K562 (cell line): ENCODE measurements around the gene PRKCG. TPM values are rescaled to one million over a fixed set of nuclear protein-coding genes. Genes with fewer than 3 reads are reported as not detected.

Source experiments
- BCL6 ChIP-seq: fragments of 250-450 bp; sonication (Bioruptor Pico); IDR thresholded peaks from 2 replicates; pipeline ENCODE4 v1.4.0; 2020
- ELF1 ChIP-seq: fragments of 200-800 bp; sonication (Bioruptor generic); IDR thresholded peaks from 2 replicates; pipeline ENCODE4 v1.6.1; 2016; ENCODE audit warnings: missing genetic modification characterization, missing compliant biosample characterization
- ESRRB ChIP-seq: fragments of 250-450 bp; sonication (Bioruptor Pico); IDR thresholded peaks from 2 replicates; pipeline ENCODE4 v1.5.0; 2020; ENCODE audit warnings: mild to moderate bottlenecking, moderate library complexity, borderline replicate concordance
- EWSR1 ChIP-seq: fragments of 450-650 bp; IDR thresholded peaks from 2 replicates; pipeline ENCODE4 v1.6.1; 2018; ENCODE audit warnings: borderline replicate concordance, mild to moderate bottlenecking, low read depth, moderate library complexity; ENCODE audit not compliant: partially characterized antibody
- HDAC1 ChIP-seq, 2 experiments: fragments of 450-650 bp; IDR thresholded peaks; 2 replicates each; pipeline ENCODE4 v1.6.1; 2016 to 2017; ENCODE audit warnings: inconsistent platforms in 1 of 2, mild to moderate bottlenecking in 1 of 2, moderate library complexity in 1 of 2
- HDGF ChIP-seq: fragments of 450-650 bp; IDR thresholded peaks from 2 replicates; pipeline ENCODE4 v1.6.1; 2016
- HOXB6 ChIP-seq: fragments of 250-450 bp; sonication (Bioruptor Pico); IDR thresholded peaks from 2 replicates; pipeline ENCODE4 v1.5.1; 2022; ENCODE audit warnings: mild to moderate bottlenecking, borderline replicate concordance
- IRF2 ChIP-seq: sonication (generic); formaldehyde crosslinking; IDR thresholded peaks from 2 replicates; pipeline ENCODE4 v1.8.1; 2022; ENCODE audit warnings: mild to moderate bottlenecking, missing genetic modification reagents
- KAT7 ChIP-seq: sonication (generic); formaldehyde crosslinking; IDR thresholded peaks from 2 replicates; pipeline ENCODE4 v1.8.0; 2022; ENCODE audit warnings: missing genetic modification reagents, mild to moderate bottlenecking, borderline replicate concordance
- KLF16 ChIP-seq: IDR thresholded peaks from 2 replicates; pipeline ENCODE4 v1.6.1; 2016; ENCODE audit warnings: antibody characterized with exemption
- MTA3 ChIP-seq: fragments of 450-650 bp; formaldehyde crosslinking; IDR thresholded peaks from 2 replicates; pipeline ENCODE4 v1.6.1; 2017; ENCODE audit warnings: mild to moderate bottlenecking, borderline replicate concordance
- NRF1 ChIP-seq, 2 experiments: fragments of 450-650 bp; IDR thresholded peaks in 1 of 2; conservative IDR thresholded peaks in 1 of 2; 2 replicates each; pipeline ENCODE4 v1.6.1; 2014; ENCODE audit warnings: mild to moderate bottlenecking in 2 of 2
- RBM25 ChIP-seq: fragments of 200-400 bp; formaldehyde crosslinking; IDR thresholded peaks from 2 replicates; pipeline ENCODE4 v1.6.1; 2018; ENCODE audit warnings: low read length, low read depth, moderate library complexity; ENCODE audit not compliant: severe bottlenecking
- SMARCB1 ChIP-seq: IDR thresholded peaks from 2 replicates; pipeline ENCODE4 v1.6.1; 2011; ENCODE audit warnings: improper control_type of control experiment, low read depth; ENCODE audit not compliant: insufficient read length
- SUPT5H ChIP-seq: fragments of 450-650 bp; IDR thresholded peaks from 2 replicates; pipeline ENCODE4 v1.6.1; 2016
- TBP ChIP-seq: optimal IDR thresholded peaks from 2 replicates; pipeline ENCODE3; 2011; ENCODE audit warnings: low read depth, low read length, improper control_type of control experiment
- TEAD2 ChIP-seq: fragments of 450-650 bp; IDR thresholded peaks from 2 replicates; pipeline ENCODE4 v1.6.1; 2016; ENCODE audit warnings: missing genetic modification characterization, control low read depth, missing compliant biosample characterization
- THRAP3 ChIP-seq: fragments of 450-650 bp; IDR thresholded peaks from 2 replicates; pipeline ENCODE4 v1.6.1; 2016; ENCODE audit warnings: mild to moderate bottlenecking, inconsistent platforms, borderline replicate concordance
- ZFP1 ChIP-seq: fragments of 450-650 bp; formaldehyde crosslinking; IDR thresholded peaks from 2 replicates; pipeline ENCODE4 v1.4.0; 2020; ENCODE audit warnings: mild to moderate bottlenecking, mixed read lengths
- ZFX ChIP-seq: sonication (generic); formaldehyde crosslinking; IDR thresholded peaks from 2 replicates; pipeline ENCODE4 v1.8.0; 2022; ENCODE audit warnings: mild to moderate bottlenecking, missing genetic modification reagents, moderate library complexity
- ZNF584 ChIP-seq: fragments of 200-800 bp; sonication (Bioruptor generic); IDR thresholded peaks from 2 replicates; pipeline ENCODE4 v1.6.1; 2016; ENCODE audit warnings: low read depth, mild to moderate bottlenecking, missing genetic modification characterization, missing compliant biosample characterization
- ZNF589 ChIP-seq: fragments of 200-800 bp; sonication (Bioruptor generic); IDR thresholded peaks from 2 replicates; pipeline ENCODE4 v1.6.1; 2016; ENCODE audit warnings: low read depth, missing genetic modification characterization, missing compliant biosample characterization
- ZNF785 ChIP-seq: fragments of 250-450 bp; sonication (Bioruptor Pico); IDR thresholded peaks from 2 replicates; pipeline ENCODE4 v1.4.0; 2020; ENCODE audit warnings: mild to moderate bottlenecking
- ZNF830 ChIP-seq: fragments of 250-450 bp; sonication (Bioruptor Pico); IDR thresholded peaks from 2 replicates; pipeline ENCODE4 v1.5.0; 2021; ENCODE audit warnings: mild to moderate bottlenecking
- polyA plus RNA-seq, 8 experiments: library from polyadenylated mRNA; depleted of rRNA in 4 of 8; stranded (reverse) in 5 of 8; unstranded in 3 of 8; fragments of >200 nt; fragmentation: Nextera tagmentation in 2 of 8; fragmentation: Illumina TruSeq in 1 of 8; extraction: Ambion mirVana in 2 of 8; extraction: Trizol in 1 of 8; gene quantifications; 2 replicates each; pipeline versions ENCODE4 v1.2.1 to v1.2.3, GENCODE V29; 2011 to 2014; ENCODE audit warnings: inconsistent platforms in 1 of 8, missing spikeins in 1 of 8
- total RNA-seq, 7 experiments: library from RNA; depleted of rRNA in 6 of 7; stranded (reverse); fragments of >200 nt in 6 of 7; fragmentation: Illumina TruSeq in 2 of 7; extraction: Trizol in 2 of 7; gene quantifications; 2 replicates each; pipeline versions ENCODE4 v1.2.1 to v1.2.3, GENCODE V29; 2011 to 2021; ENCODE audit warnings: low replicate concordance in 1 of 7
- TF ChIP-seq, protein P1 (sequence below): fragments of 250-450 bp; sonication (Bioruptor Pico); IDR thresholded peaks from 2 replicates; pipeline ENCODE4 v1.8.0; 2021; ENCODE audit warnings: moderate library complexity, mild to moderate bottlenecking, inconsistent platforms
- TF ChIP-seq, protein P2 (sequence below), 3 experiments: IDR thresholded peaks in 2 of 3; conservative IDR thresholded peaks in 1 of 3; 2 replicates each; pipeline ENCODE4 v1.5.1; 2011 to 2012; ENCODE audit warnings: low read length in 3 of 3, mild to moderate bottlenecking in 3 of 3, control low read depth in 2 of 3, improper control_type of control experiment in 1 of 3, inconsistent platforms in 1 of 3, low read depth in 1 of 3, mixed read lengths in 1 of 3, moderate library complexity in 1 of 3; ENCODE audit not compliant: insufficient read depth in 2 of 3
- TF ChIP-seq, protein P3 (sequence below): sonication (generic); formaldehyde crosslinking; IDR thresholded peaks from 2 replicates; pipeline ENCODE4 v1.8.0; 2022; ENCODE audit warnings: mild to moderate bottlenecking, missing genetic modification reagents, borderline replicate concordance

PRKCG gene
- total and polyA plus RNA-seq, 9 of the 15 experiments (the other 6 are each of a cell fraction or from before 2014, with no cell fraction given): not detected

DNA sequence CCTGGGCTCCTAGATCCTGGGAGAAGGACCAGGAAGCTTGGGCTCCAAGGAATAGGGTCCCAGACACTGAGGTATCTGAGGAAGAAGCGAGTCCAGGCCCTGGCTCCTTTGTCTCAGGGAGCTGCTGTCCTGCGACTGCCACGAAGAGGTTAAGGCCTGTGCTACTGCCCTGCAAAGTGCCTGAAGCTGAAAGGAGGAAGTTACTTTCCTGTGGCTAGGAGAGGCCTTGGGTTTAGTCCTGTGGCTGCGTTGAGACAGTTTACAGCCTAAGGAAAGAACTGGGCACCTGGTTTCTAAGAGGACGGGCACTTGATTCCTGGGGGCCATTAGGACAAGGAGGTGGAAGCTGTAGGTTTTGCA, 11.5 kb upstream of the PRKCG start (continued):
- TF ChIP-seq, protein P1, sequence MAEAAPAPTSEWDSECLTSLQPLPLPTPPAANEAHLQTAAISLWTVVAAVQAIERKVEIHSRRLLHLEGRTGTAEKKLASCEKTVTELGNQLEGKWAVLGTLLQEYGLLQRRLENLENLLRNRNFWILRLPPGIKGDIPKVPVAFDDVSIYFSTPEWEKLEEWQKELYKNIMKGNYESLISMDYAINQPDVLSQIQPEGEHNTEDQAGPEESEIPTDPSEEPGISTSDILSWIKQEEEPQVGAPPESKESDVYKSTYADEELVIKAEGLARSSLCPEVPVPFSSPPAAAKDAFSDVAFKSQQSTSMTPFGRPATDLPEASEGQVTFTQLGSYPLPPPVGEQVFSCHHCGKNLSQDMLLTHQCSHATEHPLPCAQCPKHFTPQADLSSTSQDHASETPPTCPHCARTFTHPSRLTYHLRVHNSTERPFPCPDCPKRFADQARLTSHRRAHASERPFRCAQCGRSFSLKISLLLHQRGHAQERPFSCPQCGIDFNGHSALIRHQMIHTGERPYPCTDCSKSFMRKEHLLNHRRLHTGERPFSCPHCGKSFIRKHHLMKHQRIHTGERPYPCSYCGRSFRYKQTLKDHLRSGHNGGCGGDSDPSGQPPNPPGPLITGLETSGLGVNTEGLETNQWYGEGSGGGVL: no peak
- TF ChIP-seq RBM25: no peak
- TF ChIP-seq ZNF589 (CRISPR knock-in tag): no peak
- TF ChIP-seq SUPT5H: no peak
- TF ChIP-seq TBP: peak; percentile 45
- no peak for TF ChIP-seq THRAP3
- TF ChIP-seq NRF1 (conservative IDR thresholded peaks at IDR 0.05 in 1 of 2, IDR thresholded peaks at IDR 0.05 in 1 of 2): peak in 1 of 2 experiments; percentile 17; a peak in 1 of 4 replicates
- TF ChIP-seq BCL6 (CRISPR knock-in tag): no peak
- no peak for TF ChIP-seq ZFP1 (CRISPR knock-in tag)
- TF ChIP-seq KAT7 (CRISPR knock-in tag): no peak
- TF ChIP-seq TEAD2 (tag): no peak
- no peak for TF ChIP-seq HDGF
- peak in 1 of 2 experiments; percentile 21; a peak in 1 of 4 replicates for TF ChIP-seq HDAC1 (IDR thresholded peaks at IDR 0.05)
- TF ChIP-seq ELF1 (tag): peak; percentile 12; the same call in 1 of the 2 replicates
- no peak for TF ChIP-seq EWSR1
- TF ChIP-seq ESRRB (CRISPR knock-in tag): no peak
- TF ChIP-seq, protein P2, sequence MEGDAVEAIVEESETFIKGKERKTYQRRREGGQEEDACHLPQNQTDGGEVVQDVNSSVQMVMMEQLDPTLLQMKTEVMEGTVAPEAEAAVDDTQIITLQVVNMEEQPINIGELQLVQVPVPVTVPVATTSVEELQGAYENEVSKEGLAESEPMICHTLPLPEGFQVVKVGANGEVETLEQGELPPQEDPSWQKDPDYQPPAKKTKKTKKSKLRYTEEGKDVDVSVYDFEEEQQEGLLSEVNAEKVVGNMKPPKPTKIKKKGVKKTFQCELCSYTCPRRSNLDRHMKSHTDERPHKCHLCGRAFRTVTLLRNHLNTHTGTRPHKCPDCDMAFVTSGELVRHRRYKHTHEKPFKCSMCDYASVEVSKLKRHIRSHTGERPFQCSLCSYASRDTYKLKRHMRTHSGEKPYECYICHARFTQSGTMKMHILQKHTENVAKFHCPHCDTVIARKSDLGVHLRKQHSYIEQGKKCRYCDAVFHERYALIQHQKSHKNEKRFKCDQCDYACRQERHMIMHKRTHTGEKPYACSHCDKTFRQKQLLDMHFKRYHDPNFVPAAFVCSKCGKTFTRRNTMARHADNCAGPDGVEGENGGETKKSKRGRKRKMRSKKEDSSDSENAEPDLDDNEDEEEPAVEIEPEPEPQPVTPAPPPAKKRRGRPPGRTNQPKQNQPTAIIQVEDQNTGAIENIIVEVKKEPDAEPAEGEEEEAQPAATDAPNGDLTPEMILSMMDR (IDR thresholded peaks at IDR 0.05 in 2 of 3, conservative IDR thresholded peaks at IDR 0.05 in 1 of 3; ENCODE audit: insufficient read depth in 2 of 3, low read depth in 1 of 3, low read length in 3 of 3): 0 out of 6 replicates have a peak, but pooled peaks of 1 of the 3 experiments have one; percentile 10
- TF ChIP-seq ZNF584 (CRISPR knock-in tag): no peak
- no peak for TF ChIP-seq SMARCB1
- TF ChIP-seq ZFX: peak; percentile 85
- TF ChIP-seq HOXB6 (CRISPR knock-in tag): no peak
- TF ChIP-seq IRF2 (CRISPR knock-in tag): no peak
- TF ChIP-seq ZNF785 (CRISPR knock-in tag): no peak
- TF ChIP-seq ZNF830: no peak
- no peak for TF ChIP-seq KLF16
- TF ChIP-seq, protein P3, sequence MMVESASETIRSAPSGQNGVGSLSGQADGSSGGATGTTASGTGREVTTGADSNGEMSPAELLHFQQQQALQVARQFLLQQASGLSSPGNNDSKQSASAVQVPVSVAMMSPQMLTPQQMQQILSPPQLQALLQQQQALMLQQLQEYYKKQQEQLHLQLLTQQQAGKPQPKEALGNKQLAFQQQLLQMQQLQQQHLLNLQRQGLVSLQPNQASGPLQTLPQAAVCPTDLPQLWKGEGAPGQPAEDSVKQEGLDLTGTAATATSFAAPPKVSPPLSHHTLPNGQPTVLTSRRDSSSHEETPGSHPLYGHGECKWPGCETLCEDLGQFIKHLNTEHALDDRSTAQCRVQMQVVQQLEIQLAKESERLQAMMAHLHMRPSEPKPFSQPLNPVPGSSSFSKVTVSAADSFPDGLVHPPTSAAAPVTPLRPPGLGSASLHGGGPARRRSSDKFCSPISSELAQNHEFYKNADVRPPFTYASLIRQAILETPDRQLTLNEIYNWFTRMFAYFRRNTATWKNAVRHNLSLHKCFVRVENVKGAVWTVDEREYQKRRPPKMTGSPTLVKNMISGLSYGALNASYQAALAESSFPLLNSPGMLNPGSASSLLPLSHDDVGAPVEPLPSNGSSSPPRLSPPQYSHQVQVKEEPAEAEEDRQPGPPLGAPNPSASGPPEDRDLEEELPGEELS (CRISPR knock-in tag): no peak
- TF ChIP-seq MTA3: peak; percentile 39; the same call in 1 of the 2 replicates
